Kidney epithelial cell (primary cell): Measurements from ENCODE around the gene IFIT2. TPM values are rescaled to one million over a fixed set of nuclear protein-coding genes. Genes with fewer than 3 reads are reported as not detected.

Experiments used
- DNase-seq: peaks from one replicate; pipeline ENCODE4 v3.0.0-alpha.2; 2010; ENCODE audit warnings: low read depth
- H3K27me3 ChIP-seq: 2 replicates; pipeline ENCODE4 v1.6.0; 2011; ENCODE audit warnings: low read length; ENCODE audit not compliant: control insufficient read depth, insufficient read depth
- H3K36me3 ChIP-seq: 2 replicates; pipeline ENCODE4 v1.5.1; 2011; ENCODE audit warnings: low read length; ENCODE audit not compliant: control insufficient read depth, insufficient read depth
- H3K4me3 ChIP-seq: 2 replicates; pipeline ENCODE4 v1.5.1; 2011; ENCODE audit warnings: low read depth, mild to moderate bottlenecking, control low read depth, low read length
- total RNA-seq: library from RNA; depleted of rRNA; stranded (reverse); fragments of >200 nt; gene quantifications from 2 replicates; pipeline ENCODE4 v1.2.3, GENCODE V29; 2015
- TF ChIP-seq, protein P1 (sequence below): IDR thresholded peaks from 2 replicates; pipeline ENCODE4 v1.5.1; 2011; ENCODE audit warnings: mild to moderate bottlenecking, moderate library complexity, low read length, control low read depth, inconsistent platforms; ENCODE audit not compliant: insufficient read depth, poor library complexity, severe bottlenecking

Gene IFIT2
- total RNA-seq, 1 donor from 2014 or later: 9.2 TPM

DNA sequence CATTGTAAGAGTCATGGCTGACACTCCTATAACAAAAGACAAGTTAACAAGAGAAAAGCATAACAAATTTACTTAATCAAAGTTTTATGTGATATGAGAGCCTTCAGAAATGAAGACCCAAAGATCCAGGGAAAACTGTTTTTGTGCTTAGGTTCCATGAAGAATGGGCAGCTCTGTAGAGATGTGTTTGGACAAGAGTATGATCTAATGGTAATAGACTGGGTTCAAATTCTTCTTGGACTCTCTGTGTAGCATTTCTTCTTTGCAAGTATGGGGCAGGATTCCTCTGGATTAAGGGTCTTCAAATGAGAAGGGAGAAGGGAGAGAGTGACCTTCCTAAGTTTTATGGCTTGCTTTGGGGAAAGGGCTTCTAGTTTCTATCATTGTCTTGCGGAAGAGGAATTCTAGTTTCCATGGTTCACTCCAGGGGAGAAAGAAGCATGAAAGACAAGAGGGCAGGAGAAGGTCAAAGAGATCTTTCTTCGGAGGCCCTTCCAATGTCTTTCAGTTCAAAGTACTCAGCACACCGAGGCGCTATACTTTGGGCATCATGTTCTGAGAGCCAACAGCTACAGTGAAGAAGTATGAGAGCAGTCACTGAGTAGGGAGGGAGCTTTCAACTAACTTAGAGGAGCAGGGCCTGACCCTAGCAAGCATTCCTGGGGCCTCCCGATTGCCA, 41.4 kb downstream of the IFIT2 start:
- H3K36me3 ChIP-seq: no peaks in the 10 kb centered on the region
- TF ChIP-seq, protein P1, sequence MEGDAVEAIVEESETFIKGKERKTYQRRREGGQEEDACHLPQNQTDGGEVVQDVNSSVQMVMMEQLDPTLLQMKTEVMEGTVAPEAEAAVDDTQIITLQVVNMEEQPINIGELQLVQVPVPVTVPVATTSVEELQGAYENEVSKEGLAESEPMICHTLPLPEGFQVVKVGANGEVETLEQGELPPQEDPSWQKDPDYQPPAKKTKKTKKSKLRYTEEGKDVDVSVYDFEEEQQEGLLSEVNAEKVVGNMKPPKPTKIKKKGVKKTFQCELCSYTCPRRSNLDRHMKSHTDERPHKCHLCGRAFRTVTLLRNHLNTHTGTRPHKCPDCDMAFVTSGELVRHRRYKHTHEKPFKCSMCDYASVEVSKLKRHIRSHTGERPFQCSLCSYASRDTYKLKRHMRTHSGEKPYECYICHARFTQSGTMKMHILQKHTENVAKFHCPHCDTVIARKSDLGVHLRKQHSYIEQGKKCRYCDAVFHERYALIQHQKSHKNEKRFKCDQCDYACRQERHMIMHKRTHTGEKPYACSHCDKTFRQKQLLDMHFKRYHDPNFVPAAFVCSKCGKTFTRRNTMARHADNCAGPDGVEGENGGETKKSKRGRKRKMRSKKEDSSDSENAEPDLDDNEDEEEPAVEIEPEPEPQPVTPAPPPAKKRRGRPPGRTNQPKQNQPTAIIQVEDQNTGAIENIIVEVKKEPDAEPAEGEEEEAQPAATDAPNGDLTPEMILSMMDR: no peak
- DNase-seq: no peak
- H3K27me3 ChIP-seq: no peaks in the 10 kb centered on the region
- H3K4me3 ChIP-seq: no peak overlapping the region

DNA sequence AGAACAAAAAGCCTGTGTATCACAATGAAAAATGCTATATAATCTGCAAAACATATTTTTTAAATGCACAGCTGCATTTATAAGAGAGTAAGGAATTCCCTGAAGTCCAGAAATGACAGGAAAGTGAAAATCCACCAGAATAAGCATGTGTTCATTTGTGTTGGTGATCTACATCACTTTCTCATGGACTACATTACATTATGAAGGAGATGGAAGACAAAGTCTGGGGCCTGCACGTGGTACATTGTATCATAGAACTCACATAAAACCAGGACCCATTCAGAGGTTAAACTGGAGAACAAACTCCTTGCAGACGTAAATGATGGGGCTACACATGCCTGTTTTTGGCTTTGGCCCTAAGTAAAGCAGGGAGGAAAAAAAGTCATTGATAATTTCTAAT, 42.3 kb downstream of the IFIT2 start:
- Histone ChIP-seq H3K4me3 (no peak overlapping the region), H3K27me3 (no peaks in the 10 kb centered on the region), H3K36me3 (no peaks in the 10 kb centered on the region)
- TF ChIP-seq, protein P1: no peak
- no peak for DNase-seq

DNA sequence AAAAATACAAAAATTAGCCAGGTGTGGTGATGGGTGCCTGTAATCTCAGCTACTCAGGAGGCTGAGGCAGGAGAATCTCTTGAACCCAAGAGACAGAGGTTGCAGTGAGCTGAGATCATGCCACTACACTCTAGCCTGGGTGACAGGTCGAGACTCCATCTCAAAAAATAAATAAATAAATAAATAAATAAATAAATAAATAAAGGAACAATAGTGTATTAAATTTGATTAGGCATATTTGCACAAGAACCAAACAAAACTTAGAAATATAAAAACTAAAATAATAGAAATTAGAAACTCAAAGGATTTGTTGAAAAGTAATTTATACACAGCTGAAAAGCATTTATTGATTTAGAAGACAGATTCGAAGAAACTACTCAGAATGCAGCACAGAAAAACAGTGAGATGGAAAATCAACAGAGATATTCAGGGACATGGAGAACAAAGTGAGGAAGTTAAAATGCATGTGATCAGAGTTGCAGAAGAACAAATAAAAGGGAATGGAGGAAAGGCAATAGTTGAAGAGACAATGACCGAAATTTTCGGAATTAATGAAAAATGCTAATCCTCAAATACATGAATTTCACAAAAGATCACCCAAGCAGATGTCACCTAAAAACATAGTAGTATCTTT, 43.6 kb downstream of the IFIT2 start:
- Histone ChIP-seq H3K27me3 (no peaks in the 10 kb centered on the region), H3K36me3 (no peaks in the 10 kb centered on the region), H3K4me3 (no peak overlapping the region)
- TF ChIP-seq, protein P1: no peak
- DNase-seq: no peak

DNA sequence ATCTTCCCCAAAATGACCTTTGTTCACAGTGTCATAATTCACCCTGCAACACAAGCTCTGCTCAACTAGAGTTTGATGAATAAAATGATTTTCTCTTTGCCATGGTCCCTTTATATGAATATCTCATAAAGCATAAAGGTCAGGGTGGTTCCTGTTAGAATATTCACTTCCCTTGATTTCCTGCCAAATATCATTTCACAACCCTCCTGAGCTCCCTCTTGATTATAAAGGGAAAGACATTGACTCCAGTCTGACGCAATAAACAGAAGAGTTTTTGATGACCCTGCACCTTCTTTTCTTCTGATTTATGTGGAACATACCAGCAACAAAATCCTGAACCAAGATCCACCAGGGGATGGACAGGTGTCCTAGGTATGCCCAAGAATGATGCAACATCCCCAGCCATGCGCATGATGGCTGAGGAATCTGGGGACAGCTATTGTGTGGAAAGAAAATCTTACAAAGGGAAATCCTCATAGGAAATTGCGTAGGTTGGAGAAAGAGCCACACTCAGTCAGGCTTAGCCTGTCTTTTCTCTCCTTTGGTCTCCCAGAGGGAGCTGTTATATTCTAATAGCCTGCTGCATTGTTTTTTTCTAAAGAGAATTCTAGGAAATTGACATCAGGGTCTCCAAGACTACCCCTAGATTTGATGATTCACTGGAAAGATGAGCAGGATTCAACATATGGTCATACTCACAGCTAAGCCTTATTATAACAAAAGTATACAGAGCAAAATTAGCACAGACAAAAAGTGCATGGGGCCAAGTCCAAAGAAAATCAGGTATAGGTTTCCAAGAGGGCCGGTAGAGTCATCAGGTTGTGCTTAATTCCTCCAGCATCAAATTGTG, 44.8 kb downstream of the IFIT2 start:
- TF ChIP-seq, protein P1: no peak
- no peaks in the 10 kb centered on the region for H3K36me3 ChIP-seq
- H3K4me3 ChIP-seq: no peak overlapping the region
- H3K27me3 ChIP-seq: no peaks in the 10 kb centered on the region
- no peak for DNase-seq

DNA sequence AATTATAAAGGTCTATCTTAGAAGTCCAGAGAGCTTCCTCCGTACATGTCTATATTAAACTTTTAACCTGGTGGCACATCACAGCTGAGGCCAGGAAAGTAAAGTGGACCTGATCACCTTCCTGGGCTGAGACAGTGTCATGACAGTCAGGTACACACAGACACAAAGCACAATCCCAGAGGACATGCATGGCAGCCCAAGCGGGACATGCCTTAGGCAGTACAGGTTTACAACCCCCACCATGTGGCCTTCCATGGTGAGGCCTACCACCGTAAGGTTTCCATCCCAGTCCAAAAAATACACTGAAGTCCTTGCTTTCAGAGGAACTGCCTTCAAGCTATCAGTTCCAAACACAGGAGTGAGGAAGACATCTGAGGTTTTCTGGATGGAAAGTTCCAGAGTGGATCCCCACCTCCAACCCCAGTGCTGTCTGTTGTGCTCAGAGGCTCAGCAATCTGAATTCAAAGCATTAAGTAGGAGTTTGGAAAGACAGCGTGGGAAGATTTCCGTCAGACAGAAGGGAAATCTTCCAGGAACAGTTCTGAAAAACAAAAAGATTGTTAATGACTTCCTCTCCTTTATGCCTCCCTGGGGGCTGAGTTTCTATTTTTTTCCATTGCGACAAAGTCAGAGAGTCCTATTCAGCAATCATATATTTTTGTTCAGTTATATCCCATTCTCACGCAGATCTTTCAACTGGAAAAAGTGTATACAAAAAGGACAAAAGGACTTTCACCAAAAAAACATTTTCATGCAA, 46.0 kb downstream of the IFIT2 start:
- no peak for DNase-seq
- H3K4me3 ChIP-seq: no peak overlapping the region
- no peaks in the 10 kb centered on the region for H3K36me3 ChIP-seq
- TF ChIP-seq, protein P1: no peak
- no peaks in the 10 kb centered on the region for H3K27me3 ChIP-seq
